Measurements from ENCODE around the gene TBC1D17.

TBC1D17 gene

DNA sequence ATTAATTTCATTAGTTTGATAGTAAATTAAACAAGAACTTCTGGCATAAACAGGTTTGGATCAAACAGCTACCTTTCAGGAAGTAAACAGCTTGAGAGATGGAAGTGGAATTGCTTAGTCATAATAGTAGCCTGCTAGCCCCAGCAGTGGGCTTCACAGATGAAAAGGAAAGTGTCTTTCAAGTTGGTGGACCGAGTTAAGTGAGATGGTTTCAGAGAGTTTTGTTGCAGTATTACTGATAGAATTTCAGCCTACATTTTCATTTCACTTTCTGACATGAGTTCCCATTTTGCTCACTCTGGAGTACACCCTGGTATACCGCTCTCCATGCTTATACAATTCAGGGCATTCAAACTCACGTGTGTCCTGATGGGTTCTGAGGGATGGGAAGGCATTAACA is 28.6 kb upstream of the TBC1D17 start:
- no peak for DNase-seq (ENCODE audit: low read depth)

DNA sequence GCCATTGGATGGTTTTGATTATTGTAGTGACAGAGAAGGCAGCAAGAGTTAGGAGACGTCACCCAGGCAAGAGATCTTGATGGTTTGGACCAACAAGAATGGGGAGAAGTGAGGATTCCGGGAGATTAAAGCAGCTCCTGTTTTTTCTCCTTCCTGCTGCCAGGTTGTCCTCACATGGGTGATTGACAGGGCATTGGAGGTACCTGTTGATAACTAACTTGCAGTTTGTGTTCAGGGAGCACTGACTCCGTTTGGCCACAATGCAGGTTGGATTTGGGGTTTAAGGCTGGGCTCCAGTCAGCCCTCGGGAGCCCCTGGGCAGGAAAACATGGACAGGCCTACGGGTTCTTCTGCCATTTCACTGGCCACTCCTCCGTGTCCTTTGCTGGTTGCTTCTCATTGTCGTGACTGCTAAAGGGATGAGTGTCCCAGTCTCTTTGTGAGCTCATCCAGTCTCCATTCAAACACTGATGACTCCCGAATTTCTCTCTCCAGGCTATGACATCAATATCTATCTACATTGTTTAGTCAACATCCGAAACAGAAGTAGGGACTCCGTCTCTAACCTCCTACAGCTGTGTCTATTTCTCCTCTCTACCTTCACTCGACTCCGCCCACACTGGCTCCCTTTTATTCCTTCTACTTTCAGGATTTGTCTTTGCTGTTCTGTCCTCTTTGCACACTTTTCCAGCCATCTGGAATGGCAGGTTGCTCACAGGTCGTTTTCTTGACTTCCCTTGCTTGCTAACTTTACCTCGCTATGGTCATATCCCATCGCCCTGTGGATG is 27.9 kb upstream of the TBC1D17 start:
- DNase-seq (ENCODE audit: low read depth), result no peak

GRCh38 chr19:49850221-49850486 is 27.3 kb upstream of the TBC1D17 start:
- DNase-seq (ENCODE audit: low read depth), result no peak

GRCh38 chr19:49850487-49851342 is 26.8 kb upstream of the TBC1D17 start, which contains the start of gene PTOV1:
TSS of gene PTOV1 (plus strand) at chr19:49851159.
- DNase-seq (ENCODE audit: low read depth), result peak; percentile 88

DNA sequence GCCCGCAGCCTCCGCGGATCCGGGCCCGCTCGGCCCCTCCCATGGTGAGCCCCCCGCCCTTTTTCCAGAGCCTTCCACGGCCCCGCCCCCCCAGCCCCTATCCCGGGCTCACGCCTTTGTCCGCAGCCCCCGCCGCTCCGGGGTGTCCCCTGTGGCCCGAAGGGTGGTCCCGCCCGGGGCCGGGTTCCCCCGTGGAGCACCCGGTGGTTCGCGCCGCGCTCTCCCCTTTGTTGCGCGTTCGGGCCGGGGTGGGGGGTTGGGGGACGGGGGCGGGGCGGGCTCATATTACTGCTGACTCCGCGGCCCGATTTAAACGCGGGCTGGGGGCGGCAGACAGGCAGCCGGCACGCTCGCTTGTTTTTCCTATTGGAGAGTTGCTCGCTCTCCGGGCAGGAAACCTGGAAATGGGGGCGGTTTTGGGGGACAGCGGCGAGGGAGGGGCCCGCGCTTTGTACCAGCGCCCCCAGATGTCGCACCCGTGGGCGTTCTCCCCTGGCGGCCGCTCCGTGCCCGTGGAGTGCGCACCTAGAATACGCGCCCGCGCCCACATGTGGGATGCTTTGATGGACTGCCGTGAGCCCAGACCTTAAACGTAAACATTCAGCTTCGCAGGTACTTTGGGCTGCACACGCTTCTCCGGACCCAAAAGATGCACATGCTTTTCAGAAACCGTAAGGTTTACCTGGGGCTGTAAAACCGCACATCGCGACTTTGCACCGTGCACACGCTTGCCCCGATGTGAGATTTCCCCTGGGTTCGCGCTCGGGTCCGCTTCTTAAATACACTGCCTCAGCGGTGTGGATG is 25.8 kb upstream of the TBC1D17 start:
- DNase-seq (ENCODE audit: low read depth), result no peak

GRCh38 chr19:49852631-49853126 is 24.8 kb upstream of the TBC1D17 start:
- DNase-seq (ENCODE audit: low read depth), result no peak

GRCh38 chr19:49853852-49854377 is 23.6 kb upstream of the TBC1D17 start:
- DNase-seq (ENCODE audit: low read depth), result no peak

GRCh38 chr19:49854378-49855263 is 22.9 kb upstream of the TBC1D17 start:
- DNase-seq (ENCODE audit: low read depth), result no peak

DNA sequence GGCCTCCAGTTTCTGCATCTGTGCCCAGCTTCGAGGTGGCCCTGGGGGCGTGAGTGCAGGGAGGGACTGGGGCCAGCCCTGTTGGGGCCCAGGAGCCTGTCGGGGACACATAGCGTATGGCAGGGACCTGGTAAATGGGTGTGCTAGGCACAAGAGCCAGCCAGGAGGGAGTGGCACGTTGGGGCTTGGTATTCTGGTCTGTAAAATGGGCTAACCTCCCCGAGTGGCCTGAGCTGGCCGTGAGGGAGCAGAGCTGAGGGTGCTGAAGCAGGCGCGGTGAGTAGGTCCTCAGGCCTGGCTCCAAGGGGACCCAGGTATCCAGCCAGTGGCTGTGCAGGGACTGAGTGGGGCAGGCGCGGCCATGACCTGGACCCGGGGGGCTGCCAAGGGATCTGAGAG is 22.2 kb upstream of the TBC1D17 start:
- DNase-seq (ENCODE audit: low read depth), result no peak

DNA sequence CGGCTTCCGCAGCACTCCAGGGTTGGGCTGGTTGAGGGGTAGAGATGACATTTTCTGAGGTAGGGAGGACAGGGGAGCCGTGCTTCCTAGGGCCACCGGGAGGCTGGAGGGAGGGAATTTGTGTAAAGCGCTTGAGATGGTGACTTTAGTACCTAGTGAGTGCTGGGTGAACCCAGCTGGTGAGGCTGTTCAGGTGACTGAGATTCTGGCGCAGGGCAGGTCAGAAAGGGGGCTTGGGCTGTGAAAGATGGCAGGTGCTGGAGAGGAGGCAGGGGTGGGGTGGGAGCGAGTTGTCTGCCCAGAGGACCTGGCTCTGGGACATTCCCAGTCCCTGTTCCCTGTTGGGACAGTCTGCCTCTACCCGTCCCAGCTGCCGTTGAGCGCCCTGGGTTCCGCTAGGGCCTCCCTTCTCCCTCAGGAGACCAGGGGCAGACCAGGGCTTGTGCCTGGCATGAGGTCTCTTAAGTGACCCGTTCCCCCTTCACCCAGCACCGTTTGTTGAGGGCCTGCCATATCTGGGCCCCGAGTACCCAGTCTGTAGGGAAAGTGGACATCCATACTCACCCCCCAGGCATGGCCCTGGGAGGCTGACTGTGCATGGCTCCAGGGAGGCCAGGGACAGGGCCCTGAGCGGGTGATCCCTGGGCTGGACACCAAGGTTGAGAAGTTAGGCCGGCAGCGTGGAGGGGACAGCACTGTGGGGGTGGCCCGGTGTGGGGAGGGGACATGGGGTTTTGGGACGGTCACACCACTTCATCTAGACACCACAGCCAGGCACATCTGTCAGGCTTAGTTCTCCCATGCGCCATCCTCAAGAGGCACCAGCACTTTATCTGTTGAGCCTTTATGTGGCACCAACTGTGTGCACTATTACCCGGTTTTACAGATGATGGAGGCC is 21.6 kb upstream of the TBC1D17 start:
- DNase-seq (ENCODE audit: low read depth), result no peak

DNA sequence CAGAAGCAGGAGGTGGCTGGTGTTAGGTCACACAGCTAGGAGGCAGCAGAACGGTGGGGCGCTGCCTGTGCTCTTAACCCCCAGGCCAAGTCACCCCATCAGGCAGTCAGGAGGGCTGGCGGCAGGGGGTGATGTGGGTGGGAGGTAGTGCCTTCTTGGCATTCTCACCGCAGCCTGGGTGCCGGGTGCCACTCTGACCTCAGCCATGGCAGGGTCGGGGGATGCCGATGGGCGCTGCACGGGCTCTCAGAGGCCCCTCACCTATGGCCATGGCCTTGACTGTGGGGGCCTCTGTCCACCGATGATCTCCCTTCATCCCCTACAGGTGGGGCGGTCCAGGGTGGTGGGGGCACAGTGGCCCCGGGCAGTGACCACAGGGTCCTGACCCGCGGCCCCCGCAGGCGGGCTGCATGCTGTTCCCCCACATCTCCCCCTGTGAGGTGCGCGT is 20.9 kb upstream of the TBC1D17 start:
- no peak for DNase-seq (ENCODE audit: low read depth)

DNA sequence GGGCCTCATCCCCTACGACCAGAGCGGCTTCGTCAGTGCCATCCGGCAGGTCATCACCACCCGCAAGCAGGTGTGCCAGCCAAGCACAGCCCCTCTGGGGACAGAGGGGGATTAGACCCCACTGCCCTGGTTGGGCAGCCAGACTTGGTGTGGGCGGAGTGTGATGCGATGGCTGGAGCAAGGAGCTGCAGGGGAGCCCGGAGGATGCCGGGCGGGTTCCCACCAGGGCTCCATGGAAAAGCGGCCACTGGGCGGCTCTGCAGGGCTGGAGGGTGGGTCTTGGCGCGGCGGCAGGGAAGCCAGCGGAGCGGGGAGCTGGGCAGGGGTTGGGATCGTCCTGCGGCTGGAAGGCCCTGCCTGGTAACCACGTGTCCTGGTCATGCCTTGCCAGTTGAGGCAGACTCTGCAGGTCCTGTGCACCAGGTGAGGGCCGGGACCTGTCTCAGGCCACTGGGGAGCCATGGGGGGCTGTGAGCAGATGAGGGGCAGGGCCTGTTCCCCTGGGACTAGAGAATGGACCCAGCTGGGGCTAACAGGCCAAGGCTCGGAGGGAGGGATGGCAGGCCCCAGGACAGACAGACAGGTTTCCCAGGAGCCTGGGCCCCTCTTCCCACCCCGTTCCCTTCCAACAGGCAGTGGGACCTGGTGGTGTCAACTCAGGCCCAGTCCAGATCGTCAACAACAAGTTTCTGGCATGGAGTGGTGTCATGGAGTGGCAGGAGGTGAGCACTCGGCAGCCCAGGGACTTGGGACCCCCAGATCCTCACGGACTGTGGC is 20.3 kb upstream of the TBC1D17 start:
- no peak for DNase-seq (ENCODE audit: low read depth)

DNA sequence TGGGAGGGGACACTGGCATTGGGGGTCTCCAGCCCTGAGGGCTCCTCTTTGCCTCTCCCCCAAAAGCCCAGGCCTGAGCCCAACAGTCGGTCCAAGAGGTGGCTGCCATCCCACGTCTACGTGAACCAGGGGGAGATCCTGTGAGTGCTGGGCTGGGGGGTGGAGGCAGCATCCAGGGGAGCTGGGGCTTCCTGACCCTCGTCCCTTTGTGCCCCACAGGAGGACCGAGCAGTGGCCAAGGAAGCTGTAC is 19.7 kb upstream of the TBC1D17 start:
- no peak for DNase-seq (ENCODE audit: low read depth)

GRCh38 chr19:49858088-49858985 is 19.2 kb upstream of the TBC1D17 start:
- no peak for DNase-seq (ENCODE audit: low read depth)

- DNase-seq (ENCODE audit: low read depth), result no peak
Observed at GRCh38 chr19:49859682-49860335, 17.7 kb upstream of the TBC1D17 start.

GRCh38 chr19:49860336-49861102 is 17.0 kb upstream of the TBC1D17 start:
- DNase-seq (ENCODE audit: low read depth), result no peak

GRCh38 chr19:49861107-49861506 is 16.4 kb upstream of the TBC1D17 start:
- DNase-seq (ENCODE audit: low read depth), result no peak

Measured in fibroblast of gingiva (primary cell).